ENCODE measurements around the gene RUFY1.

The RUFY1 gene

DNA sequence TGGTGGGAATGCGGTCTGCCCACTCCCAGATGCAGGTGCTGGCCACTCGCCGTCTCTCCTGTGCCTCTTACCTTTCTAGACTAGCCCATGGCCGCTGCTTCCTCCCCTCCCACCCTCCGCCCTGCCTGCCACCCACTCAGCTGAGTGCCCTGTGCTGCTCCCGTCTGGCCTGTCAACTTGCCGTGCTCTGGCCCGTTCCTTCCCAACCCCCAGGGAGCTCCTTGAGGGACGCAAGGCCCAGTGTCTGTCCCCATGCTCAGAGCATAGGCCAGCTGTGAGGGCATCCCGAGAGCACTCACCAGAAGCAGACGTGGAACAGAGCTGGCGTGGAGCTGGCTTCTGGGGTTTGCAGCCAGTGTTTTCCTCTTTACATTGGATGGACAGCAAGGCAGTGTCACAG lies 53.0 kb downstream of the RUFY1 start:
- DNase-seq (ENCODE audit: low spot score): no peak

DNA sequence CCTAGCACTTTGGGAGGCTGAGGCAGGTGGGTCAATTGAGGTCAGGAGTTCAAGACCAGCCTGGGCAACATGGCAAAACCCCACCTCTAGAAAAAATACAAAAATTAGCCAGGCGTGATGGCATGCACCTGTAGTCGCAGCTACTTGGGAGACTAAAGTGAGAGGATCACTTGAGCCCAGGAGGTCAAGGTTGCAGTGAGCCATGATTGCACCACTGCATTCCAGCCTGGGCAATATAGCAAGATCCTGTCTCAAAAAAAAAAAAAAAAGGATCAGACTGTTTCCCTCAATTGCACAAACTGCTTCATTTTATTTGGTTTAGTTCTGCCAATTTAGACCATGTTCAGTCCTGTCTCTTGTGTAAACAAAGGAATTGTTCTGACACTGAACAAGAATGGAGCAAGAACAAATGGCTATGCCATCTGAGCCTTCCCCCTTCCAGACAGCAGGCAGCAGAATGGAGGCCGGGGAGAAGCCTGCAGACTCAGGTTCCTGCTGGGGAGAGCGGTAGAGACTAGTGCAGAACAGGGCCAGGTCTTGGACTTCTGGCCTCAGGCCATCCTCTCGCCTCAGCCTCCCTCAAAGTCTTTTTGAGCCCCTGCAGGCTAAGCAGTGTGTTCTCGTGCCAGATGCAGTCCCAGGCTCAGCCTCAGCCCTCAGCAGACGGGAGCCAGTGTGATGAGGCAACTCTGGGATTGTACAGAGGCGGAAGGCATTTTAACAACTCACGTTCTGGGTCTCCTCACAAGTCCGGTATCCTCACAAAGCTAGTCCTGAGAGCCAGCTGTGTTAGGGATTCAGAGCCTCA lies 54.9 kb downstream of the RUFY1 start:
- DNase-seq (ENCODE audit: low spot score): no peak

GRCh38 chr5:179606071-179606909 lies 55.9 kb downstream of the RUFY1 start:
- no peak for DNase-seq (ENCODE audit: low spot score)

- DNase-seq (ENCODE audit: low spot score): no peak
Measured at GRCh38 chr5:179606910-179607159, 56.5 kb downstream of the RUFY1 start.

DNA sequence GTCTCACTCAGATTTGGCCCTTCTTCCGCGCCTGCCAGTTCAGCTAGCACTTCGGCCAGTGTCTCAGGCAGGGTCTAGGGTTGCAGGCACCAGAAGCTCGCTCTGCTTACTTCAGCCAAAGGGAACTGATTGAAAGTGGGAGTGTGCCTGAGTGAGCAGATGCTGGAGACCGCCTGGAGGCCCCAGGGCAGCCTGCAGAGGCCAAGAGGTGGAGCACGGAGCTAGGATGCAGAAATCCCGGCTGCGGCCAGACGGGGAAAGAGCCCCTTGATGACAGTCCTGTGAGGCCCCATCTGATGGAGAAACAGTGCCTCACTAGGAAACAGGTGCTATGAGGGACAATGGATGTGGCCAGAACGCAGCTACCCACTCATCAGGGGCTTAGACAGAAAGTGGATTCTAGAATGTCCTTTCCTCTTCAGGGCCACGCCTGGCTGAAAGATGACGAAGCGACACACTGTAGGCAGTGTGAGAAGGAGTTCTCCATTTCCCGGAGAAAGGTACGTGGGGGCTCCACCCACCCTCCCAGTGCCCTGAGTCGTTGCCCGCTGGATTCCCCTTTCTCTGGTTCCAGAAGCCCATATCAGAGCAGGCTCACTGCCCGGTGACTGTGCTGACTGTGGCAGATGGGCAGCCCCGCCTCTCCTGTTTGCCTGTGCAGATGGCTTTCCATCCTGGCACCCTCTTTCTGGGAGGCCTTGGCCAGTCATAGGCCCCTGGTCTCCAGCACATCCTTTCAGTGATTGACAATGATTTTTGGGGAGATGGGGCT lies 57.0 kb downstream of the RUFY1 start:
- DNase-seq (ENCODE audit: low spot score): no peak

- no peak for DNase-seq (ENCODE audit: low spot score)
Measured at GRCh38 chr5:179608131-179608581, 57.8 kb downstream of the RUFY1 start.

DNA sequence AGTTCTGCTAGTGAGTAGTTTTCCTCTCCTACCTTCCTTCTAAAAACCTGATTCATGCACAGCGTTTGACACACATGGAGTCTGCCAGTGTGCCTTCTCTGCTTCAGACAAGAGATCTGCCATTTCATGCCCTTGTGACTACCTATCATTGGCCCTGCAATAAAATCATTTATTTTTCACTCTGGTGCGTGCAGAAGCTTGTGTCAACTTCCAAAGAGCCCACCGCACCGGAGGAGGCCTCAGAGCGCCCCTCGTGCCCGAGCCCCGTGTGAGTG lies 59.4 kb downstream of the RUFY1 start:
- DNase-seq (ENCODE audit: low spot score): no peak

- no peak for DNase-seq (ENCODE audit: low spot score)
Measured at GRCh38 chr5:179610109-179610902, 60.0 kb downstream of the RUFY1 start.

DNA sequence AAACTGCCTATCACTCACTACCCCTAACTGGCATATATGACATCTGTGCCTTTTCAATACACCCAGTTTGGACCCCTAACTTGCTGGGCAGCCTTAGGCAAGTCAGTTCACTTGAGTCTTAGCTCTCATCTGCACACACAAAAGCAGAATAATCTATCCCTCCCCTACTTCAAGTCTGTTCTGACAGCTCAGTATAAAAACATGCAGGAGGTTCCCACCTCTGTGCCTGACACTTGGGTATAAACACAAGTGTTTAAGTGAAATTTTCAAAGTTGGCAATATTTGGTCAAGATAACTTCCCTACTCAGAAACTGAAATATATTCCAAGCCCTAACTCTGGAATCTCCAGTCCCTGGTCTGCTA lies 60.5 kb downstream of the RUFY1 start:
- no peak for DNase-seq (ENCODE audit: low spot score)

DNA sequence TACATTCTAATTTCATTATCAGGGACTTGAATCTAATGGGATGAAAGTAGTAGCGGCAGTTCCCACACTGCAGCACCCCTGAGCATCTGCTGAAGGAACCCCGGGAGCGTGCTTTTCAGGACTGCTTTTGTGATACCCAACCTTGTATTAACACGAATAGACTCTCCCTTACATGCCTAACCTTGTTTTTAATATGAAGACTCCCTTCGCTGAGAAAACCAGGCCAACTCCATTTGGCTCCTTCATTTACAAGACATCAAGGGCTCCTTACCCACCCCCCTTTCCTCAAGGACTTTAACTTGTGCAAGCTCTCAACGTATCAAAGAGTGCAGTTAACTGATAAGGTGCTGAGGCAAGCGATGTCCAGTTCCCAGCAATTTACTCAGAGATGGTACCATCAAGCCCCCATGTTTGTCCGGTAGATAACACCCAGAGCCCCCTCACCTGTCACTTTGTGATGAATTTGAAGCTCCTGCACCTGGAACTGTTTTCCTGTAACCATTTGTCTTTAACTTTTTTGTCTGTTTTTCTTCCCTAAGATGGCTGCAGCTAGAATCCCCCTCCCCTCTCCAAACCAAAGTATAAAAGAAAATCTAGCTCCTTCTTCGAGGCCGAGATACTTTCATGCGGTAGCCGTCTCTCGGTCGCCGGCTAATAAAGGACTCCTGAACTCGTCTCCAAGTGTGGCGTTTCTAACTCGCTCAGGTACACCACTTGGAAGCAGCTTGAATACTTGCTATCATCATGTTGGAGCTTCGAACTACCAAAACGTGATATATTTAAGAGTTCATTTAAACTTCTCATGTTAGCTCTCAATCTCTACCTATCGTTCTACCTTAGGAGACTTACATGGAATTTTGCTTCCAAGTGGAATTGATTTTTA lies 62.5 kb downstream of the RUFY1 start:
- DNase-seq (ENCODE audit: low spot score): peak; percentile 43

DNA sequence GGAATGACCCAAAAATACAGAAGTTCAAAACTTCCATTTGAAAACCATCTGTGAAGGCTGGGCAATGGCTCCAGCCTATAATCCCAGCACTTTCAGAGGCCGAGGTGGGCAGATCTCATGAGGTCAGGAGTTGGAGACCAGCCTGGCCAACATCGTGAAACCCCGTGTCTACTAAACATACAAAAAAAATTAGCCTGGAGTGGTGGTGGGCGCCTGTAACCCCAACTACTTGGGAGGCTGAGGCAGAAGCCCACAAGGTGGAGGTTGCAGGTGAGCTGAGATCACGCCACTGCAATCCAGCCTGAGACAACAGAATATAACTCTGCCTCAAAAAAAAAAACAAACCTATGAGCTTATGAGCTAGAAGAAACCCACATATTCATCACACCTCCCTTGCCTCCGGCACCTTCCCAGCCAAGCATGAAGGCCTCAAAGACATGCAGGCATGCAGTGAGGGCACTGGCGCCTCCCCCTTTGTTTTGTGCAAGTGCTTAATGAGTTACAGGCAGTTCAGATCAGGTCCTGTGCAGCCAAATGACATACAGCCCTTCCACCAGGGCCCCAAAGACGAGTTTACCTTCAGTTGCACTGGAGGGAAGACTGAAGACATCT lies 63.2 kb downstream of the RUFY1 start:
- DNase-seq (ENCODE audit: low spot score): no peak

DNA sequence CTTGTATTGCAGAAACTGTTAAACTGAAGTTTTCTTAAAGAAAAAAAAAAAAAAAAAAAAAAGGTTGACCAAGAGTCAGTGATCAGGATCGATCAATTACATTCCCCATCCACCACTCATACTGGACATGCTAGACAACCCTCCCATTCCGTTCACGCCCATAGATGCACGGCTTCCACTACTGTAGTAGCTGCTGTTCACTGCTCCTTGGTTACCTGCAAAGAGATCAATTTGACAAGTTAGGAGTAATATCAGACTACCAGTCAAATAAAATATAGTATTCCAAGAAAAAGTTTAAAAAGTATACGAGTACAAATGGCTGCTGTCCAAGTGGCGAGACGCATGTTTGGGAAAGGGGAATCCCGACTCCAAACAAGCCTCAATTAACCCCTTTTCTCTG lies 64.4 kb downstream of the RUFY1 start:
- DNase-seq (ENCODE audit: low spot score): no peak

DNA sequence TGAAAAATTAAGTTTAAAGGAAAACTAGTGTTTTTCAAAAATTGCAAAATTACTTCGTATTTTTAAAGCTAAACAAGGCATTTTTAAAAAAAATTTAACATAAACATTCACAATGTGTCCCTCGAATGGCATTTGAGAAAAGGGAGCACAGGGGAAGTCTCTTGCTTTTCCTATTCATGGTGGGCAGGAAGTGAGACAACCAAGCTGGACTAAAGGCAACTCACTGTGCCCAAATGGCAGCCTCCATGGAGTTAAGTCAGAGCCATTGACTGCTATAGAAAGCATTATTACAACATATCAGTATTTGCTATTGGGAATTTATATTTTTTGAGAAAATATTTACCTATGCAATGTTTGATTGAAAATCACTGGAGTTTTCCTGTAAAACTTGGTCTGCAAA lies 64.8 kb downstream of the RUFY1 start:
- no peak for DNase-seq (ENCODE audit: low spot score)

DNA sequence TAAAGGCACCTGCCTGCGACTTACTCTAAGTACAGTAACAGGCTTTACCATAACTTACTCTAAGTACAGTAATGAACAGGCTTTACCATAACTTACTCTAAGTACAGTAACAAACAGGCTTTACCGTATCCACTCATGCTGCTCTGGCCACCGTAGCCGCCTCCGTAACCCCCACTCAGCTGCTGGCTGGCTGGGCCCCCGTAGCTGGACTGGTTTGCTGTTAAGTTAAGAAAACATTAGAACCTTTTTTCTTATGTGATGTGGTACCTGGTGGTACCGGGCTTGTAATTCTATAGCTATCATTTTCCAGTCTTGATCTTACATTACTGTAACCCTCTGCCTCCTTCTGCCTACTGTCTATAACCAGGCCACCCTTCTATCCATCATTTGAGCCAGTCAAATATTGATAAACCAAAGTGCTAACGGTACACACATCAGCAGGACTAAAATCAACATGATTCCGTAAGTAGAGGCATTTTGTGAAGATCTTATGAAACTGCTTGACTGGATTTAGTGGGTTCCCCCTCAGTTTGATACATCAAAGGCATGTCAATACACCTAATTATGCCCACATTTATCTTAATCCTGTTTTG lies 65.7 kb downstream of the RUFY1 start:
- no peak for DNase-seq (ENCODE audit: low spot score)

- no peak for DNase-seq (ENCODE audit: low spot score)
Measured at GRCh38 chr5:179617930-179618329, 67.6 kb downstream of the RUFY1 start.

GRCh38 chr5:179618923-179619554 lies 68.7 kb downstream of the RUFY1 start:
- DNase-seq (ENCODE audit: low spot score): no peak

DNA sequence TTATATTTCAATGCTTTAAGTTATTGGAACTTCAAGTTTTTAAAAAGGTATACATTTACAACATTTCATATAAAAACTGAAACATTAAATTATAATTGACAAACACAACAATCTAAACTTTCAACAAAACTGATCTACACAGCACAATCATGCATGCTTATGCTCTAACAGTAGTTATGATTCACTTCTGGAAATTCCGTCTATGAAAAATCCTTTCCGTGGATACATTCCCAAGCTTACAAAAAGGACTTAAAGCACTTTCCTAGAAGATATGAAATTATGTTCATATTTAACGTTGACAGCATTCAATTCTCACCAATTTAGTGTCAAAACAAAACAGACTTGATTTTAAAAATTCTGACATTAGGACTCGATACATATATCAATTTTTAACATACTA lies 69.4 kb downstream of the RUFY1 start:
- no peak for DNase-seq (ENCODE audit: low spot score)

- no peak for DNase-seq (ENCODE audit: low spot score)
Measured at GRCh38 chr5:179620293-179620692, 69.9 kb downstream of the RUFY1 start.

DNA sequence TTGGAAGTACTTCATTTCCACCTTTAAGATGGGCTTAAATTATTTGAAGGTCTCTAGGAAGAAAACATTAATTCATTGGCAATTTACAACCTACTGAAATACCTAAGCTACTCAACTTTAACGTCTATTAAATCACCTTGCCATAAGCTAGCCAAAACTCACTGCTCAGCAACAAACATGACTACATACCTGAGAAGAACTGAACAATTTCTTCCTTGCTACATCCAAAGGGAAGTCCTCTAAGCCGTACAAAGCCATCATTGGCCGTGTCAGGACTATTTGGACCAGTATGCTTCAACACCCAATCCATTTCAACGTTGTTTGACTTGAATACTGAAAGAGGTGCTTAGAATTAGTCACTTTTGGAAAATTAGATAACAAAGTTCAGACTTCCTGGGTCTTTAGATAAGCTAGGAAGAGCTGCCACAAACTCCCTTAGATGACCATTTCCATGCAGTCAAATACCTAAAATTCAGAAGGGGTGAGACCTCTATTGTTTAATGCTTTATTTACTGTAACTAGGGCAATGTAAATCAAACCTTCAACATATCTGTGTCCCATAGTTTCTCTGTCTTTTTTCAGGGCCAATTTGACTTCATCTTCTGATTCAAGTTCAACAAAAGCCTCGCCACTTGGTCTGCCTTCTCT lies 70.5 kb downstream of the RUFY1 start:
- DNase-seq (ENCODE audit: low spot score): no peak
